GM18907 (cell line): ENCODE measurements around the gene ATP2A3.

Experiments used
- ATAC-seq: cut with Tn5 transposase; IDR thresholded peaks from one replicate; pipeline ENCODE4 v1.9.1; 2021; ENCODE audit warnings: mild to moderate bottlenecking, moderate library complexity; ENCODE audit not compliant: unreplicated experiment

Gene ATP2A3

GRCh38 chr17:3875317-3875716 is 88.9 kb downstream of the ATP2A3 start:
- ATAC-seq, result no peak
